SK-N-SH treated with all-trans-retinoic acid at 6 μM for 48 hours (cell line): ENCODE data around the gene SFRP4.

Experiments used
- ARNTL ChIP-seq: fragments of 450-650 bp; formaldehyde crosslinking; IDR thresholded peaks from 2 replicates; pipeline ENCODE4 v1.5.0; 2020; ENCODE audit warnings: low read depth, mild to moderate bottlenecking, moderate library complexity, borderline replicate concordance
- CSRNP3 ChIP-seq: fragments of 250-450 bp; sonication (Bioruptor Pico); IDR thresholded peaks from 2 replicates; pipeline ENCODE4 v1.5.1; 2021; ENCODE audit warnings: mild to moderate bottlenecking, moderate library complexity
- ZFP30 ChIP-seq: fragments of 450-650 bp; formaldehyde crosslinking; IDR thresholded peaks from 2 replicates; pipeline ENCODE4 v1.5.0; 2022; ENCODE audit warnings: mild to moderate bottlenecking, moderate library complexity
- ZNF565 ChIP-seq: fragments of 450-650 bp; formaldehyde crosslinking; conservative IDR thresholded peaks from 2 replicates; pipeline ENCODE4 v1.5.0; 2020; ENCODE audit warnings: low read depth, mild to moderate bottlenecking, moderate library complexity

- TF ChIP-seq ZNF565 (CRISPR knock-in tag) (no peak), CSRNP3 (CRISPR knock-in tag) (peak; percentile 52; the same call in 1 of the 2 replicates), ZFP30 (CRISPR knock-in tag) (no peak), ARNTL (no peak)
Observed at GRCh38 chr7:37901236-37901827, 15.3 kb downstream of the SFRP4 start.
